Thyroid gland (tissue), 4 donors: Measurements from ENCODE around the gene SYNE3. TPM values are rescaled to one million over a fixed set of nuclear protein-coding genes. Genes with fewer than 3 reads are reported as not detected.
"Not testable (repeated sequence)": the region's sequence is repeated elsewhere in the genome, so short reads cannot be mapped to it uniquely, and the experiment has no call there.

Experiments used
- DNase-seq, 2 donors: peaks; one replicate each; pipeline ENCODE4 v3.0.0-alpha.2; 2019
- H3K27ac ChIP-seq, 3 donors: fragments of 200-600 bp; sonication (generic); 1 replicate in 2 of 3; 2 replicates in 1 of 3; pipeline ENCODE4 v1.5.1; 2016 to 2019; ENCODE audit warnings: mild to moderate bottlenecking in 1 of 3, moderate library complexity in 1 of 3
- H3K27me3 ChIP-seq: fragments of 200-600 bp; sonication (generic); one replicate; pipeline ENCODE4 v1.5.1; 2019
- H3K36me3 ChIP-seq, 2 donors: fragments of 200-600 bp; sonication (generic); one replicate each; pipeline ENCODE4 v1.5.1; 2016 to 2019
- H3K4me1 ChIP-seq, 2 donors: fragments of 200-600 bp; sonication (generic); one replicate each; pipeline ENCODE4 v1.5.1; 2017 to 2019
- H3K4me3 ChIP-seq, 3 donors: fragments of 200-600 bp; sonication (generic); replicated peaks in 1 of 3; 1 replicate in 2 of 3; 2 replicates in 1 of 3; pipeline ENCODE4 v1.5.1; 2016; ENCODE audit warnings: mild to moderate bottlenecking in 1 of 3
- H3K9me3 ChIP-seq: fragments of 200-600 bp; sonication (generic); one replicate; pipeline ENCODE4 v1.5.1; 2017
- POLR2A ChIP-seq, 2 donors: fragments of 450-650 bp; IDR thresholded peaks; one replicate each; pipeline ENCODE4 v1.6.1; 2017; ENCODE audit warnings: antibody characterized with exemption in 2 of 2, mild to moderate bottlenecking in 2 of 2, moderate library complexity in 1 of 2
- WGBS, 2 donors: methylation state at CpG; one replicate each; pipeline ENCODE4 v1.1.5; 2017; 5-methylcytosine and 5-hydroxymethylcytosine counted together
- intact Hi-C: fragments of 100-400 bp; cut with DNase I; formaldehyde crosslinking; loops from one replicate; pipeline ENCODE4 v1.15.1; 2023
- total RNA-seq, 4 donors: library from RNA; depleted of rRNA; stranded (reverse); fragments of >200 nt; gene quantifications; one replicate each; pipeline ENCODE4 v1.2.3, GENCODE V29; 2016
- TF ChIP-seq, protein P1 (sequence below), 6 experiments: fragments of 200-600 bp in 3 of 6; fragments of 450-650 bp in 3 of 6; sonication (generic) in 3 of 6; IDR thresholded peaks; one replicate each; pipeline ENCODE4 v1.5.1; 2016 to 2019; ENCODE audit warnings: antibody characterized with exemption in 6 of 6, mild to moderate bottlenecking in 2 of 6, inconsistent platforms in 1 of 6, moderate library complexity in 1 of 6

The SYNE3 gene
- total RNA-seq, 4 donors from 2014 or later: 9.7 to 21.9 (median 17.6) TPM

- intact Hi-C loops: no loop called here
- Histone ChIP-seq H3K27me3 (no peaks in the 10 kb centered on the region), H3K4me1 (peaks cover 29 to 49% of the 10 kb centered on the region in 2 donors), H3K4me3 (no peak overlapping the region), H3K36me3 (no peaks in the 10 kb centered on the region), H3K27ac (no peak overlapping the region), H3K9me3 (no peaks in the 10 kb centered on the region)
- TF ChIP-seq, protein P1, sequence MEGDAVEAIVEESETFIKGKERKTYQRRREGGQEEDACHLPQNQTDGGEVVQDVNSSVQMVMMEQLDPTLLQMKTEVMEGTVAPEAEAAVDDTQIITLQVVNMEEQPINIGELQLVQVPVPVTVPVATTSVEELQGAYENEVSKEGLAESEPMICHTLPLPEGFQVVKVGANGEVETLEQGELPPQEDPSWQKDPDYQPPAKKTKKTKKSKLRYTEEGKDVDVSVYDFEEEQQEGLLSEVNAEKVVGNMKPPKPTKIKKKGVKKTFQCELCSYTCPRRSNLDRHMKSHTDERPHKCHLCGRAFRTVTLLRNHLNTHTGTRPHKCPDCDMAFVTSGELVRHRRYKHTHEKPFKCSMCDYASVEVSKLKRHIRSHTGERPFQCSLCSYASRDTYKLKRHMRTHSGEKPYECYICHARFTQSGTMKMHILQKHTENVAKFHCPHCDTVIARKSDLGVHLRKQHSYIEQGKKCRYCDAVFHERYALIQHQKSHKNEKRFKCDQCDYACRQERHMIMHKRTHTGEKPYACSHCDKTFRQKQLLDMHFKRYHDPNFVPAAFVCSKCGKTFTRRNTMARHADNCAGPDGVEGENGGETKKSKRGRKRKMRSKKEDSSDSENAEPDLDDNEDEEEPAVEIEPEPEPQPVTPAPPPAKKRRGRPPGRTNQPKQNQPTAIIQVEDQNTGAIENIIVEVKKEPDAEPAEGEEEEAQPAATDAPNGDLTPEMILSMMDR (IDR thresholded peaks at IDR 0.05): no peak
- TF ChIP-seq POLR2A (IDR thresholded peaks at IDR 0.05): no peak
- no peak for DNase-seq
- WGBS, 2 donors: 86 to 89% methylated on average over 6 of the region's 6 CpGs
Measured at GRCh38 chr14:95513291-95513690, 3.2 kb downstream of the SYNE3 start.

DNA sequence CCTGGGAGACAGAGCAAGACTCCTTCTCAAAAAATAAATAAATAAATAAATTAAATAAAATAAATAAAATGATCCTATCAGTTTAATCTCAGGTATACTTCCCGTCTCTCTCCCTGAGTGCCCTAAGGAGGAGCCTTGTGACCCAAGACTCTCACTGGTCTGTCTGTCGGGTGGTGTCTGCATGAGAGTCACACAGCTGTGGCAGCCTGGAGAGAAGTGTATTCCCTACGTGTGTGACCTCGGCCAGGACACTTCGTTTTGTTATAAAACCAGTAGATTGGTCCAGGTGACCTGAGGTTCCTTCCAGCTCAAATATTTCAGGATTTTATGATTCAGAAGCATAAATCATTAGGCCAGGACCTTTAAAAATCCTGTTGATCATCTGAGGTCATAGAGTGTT lies 4.8 kb downstream of the SYNE3 start:
- Histone ChIP-seq H3K9me3 (no peaks in the 10 kb centered on the region), H3K27me3 (no peaks in the 10 kb centered on the region), H3K4me1 (peaks cover 37 to 49% of the 10 kb centered on the region in 2 donors), H3K36me3 (no peaks in the 10 kb centered on the region), H3K27ac (no peak overlapping the region), H3K4me3 (no peak overlapping the region)
- TF ChIP-seq, protein P1 (IDR thresholded peaks at IDR 0.05): no peak
- no peak for TF ChIP-seq POLR2A (IDR thresholded peaks at IDR 0.05)
- 85 to 88% methylated on average over 5 of the region's 5 CpGs for WGBS, 2 donors
- DNase-seq: no peak
- intact Hi-C loops: no loop called here

GRCh38 chr14:95510804-95511203 lies 5.6 kb downstream of the SYNE3 start:
- H3K36me3 ChIP-seq: no peaks in the 10 kb centered on the region
- H3K27ac ChIP-seq: no peak overlapping the region
- peaks cover 34 to 48% of the 10 kb centered on the region in 2 donors for H3K4me1 ChIP-seq
- intact Hi-C loops: no loop called here
- WGBS, 2 donors: 90% methylated on average over 5 of the region's 5 CpGs
- H3K9me3 ChIP-seq: no peaks in the 10 kb centered on the region
- TF ChIP-seq POLR2A (IDR thresholded peaks at IDR 0.05): no peak
- TF ChIP-seq, protein P1 (IDR thresholded peaks at IDR 0.05): no peak
- no peaks in the 10 kb centered on the region for H3K27me3 ChIP-seq
- H3K4me3 ChIP-seq: no peak overlapping the region
- no peak for DNase-seq

- H3K4me3 ChIP-seq, H3K9me3 ChIP-seq, intact Hi-C loops, H3K27ac ChIP-seq, H3K27me3 ChIP-seq, DNase-seq, H3K36me3 ChIP-seq: not testable (repeated sequence)
- H3K4me1 ChIP-seq: peaks cover 29 to 43% of the 10 kb centered on the region in 2 donors
- WGBS, 2 donors: 89 to 93% methylated on average over 9 of the region's 9 CpGs
Measured at GRCh38 chr14:95510344-95510743, 6.1 kb downstream of the SYNE3 start.

DNA sequence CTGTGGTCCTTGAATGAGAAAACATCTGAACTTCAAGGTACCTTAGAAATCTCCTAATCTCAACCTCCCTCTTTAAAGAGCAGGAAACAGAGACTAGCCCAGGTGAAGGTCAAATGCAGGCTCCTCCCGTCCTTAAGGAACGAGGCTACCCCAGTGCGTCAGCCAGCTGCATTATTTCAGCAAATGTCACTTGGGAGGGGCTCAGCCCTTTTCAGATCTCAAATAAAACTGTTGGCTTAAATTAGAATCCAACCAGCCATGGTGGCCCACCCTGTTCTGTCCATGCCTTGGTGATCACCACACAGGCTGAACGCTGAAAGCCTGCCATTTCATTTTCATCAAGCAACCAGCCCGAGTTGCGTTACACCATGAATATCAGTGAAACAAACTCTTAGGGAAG lies 7.0 kb downstream of the SYNE3 start:
- H3K27ac ChIP-seq: no peak overlapping the region
- H3K36me3 ChIP-seq: no peaks in the 10 kb centered on the region
- intact Hi-C loops: no loop called here
- no peak overlapping the region for H3K4me3 ChIP-seq
- no peak for DNase-seq
- H3K27me3 ChIP-seq: no peaks in the 10 kb centered on the region
- H3K9me3 ChIP-seq: no peaks in the 10 kb centered on the region
- TF ChIP-seq POLR2A (IDR thresholded peaks at IDR 0.05): no peak
- TF ChIP-seq, protein P1 (IDR thresholded peaks at IDR 0.05): no peak
- H3K4me1 ChIP-seq: peaks cover 21 to 42% of the 10 kb centered on the region in 2 donors
- 93 to 96% methylated on average over 6 of the region's 6 CpGs for WGBS, 2 donors

DNA sequence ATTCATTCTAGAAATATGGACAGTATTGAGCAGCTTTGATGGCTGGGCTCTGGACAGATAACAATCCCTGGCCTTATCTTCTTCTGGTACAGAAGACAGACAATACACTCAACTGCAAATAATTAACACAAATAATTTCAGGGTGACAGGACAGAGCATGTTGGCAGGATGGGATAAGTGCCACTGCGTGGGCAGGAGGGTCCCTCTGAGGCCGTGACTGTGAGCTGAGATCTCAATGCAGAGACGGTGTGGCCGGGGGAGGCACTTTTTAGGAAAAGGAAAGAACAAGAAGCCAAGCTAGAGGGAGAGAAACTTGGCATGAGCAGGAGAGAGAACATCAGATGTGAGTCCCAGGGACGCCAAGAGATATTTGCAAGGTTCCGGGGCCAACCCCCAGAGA lies 8.1 kb downstream of the SYNE3 start:
- intact Hi-C loops: no loop called here
- no peak for DNase-seq
- Histone ChIP-seq H3K4me3 (no peak overlapping the region), H3K36me3 (no peaks in the 10 kb centered on the region), H3K27me3 (no peaks in the 10 kb centered on the region), H3K9me3 (no peaks in the 10 kb centered on the region), H3K27ac (peak overlapping the region; percentile 41 to 88 (median 64)), H3K4me1 (peaks cover 15 to 38% of the 10 kb centered on the region in 2 donors)
- WGBS, 2 donors: 85 to 88% methylated on average over 6 of the region's 6 CpGs
- TF ChIP-seq, protein P1 (IDR thresholded peaks at IDR 0.05): no peak
- no peak for TF ChIP-seq POLR2A (IDR thresholded peaks at IDR 0.05)
